GM21529 (cell line): Measurements from ENCODE around the gene CADPS.

Experiments used
- ATAC-seq: cut with Tn5 transposase; IDR thresholded peaks from one replicate; pipeline ENCODE4 v1.9.1; 2021; ENCODE audit not compliant: unreplicated experiment

Gene CADPS

GRCh38 chr3:62653796-62654195, 221.4 kb downstream of the CADPS start:
- ATAC-seq: no peak

GRCh38 chr3:62647711-62648110, 227.5 kb downstream of the CADPS start:
- ATAC-seq: no peak

GRCh38 chr3:62644493-62644892, 230.7 kb downstream of the CADPS start:
- ATAC-seq: no peak

GRCh38 chr3:62638316-62638715, 236.9 kb downstream of the CADPS start:
- ATAC-seq: no peak

GRCh38 chr3:62636235-62636826, 238.9 kb downstream of the CADPS start:
- no peak for ATAC-seq

- no peak for ATAC-seq
Measured at GRCh38 chr3:62632510-62633294, 242.5 kb downstream of the CADPS start.

- no peak for ATAC-seq
Measured at GRCh38 chr3:62631488-62631887, 243.7 kb downstream of the CADPS start.

GRCh38 chr3:62630664-62631063, 244.6 kb downstream of the CADPS start:
- no peak for ATAC-seq

GRCh38 chr3:62625268-62625667, 249.9 kb downstream of the CADPS start:
- ATAC-seq: no peak

GRCh38 chr3:62624185-62624584, 251.0 kb downstream of the CADPS start:
- no peak for ATAC-seq

GRCh38 chr3:62622553-62623174, 252.6 kb downstream of the CADPS start:
- peak; percentile 72 for ATAC-seq

- ATAC-seq: no peak
Measured at GRCh38 chr3:62621925-62622324, 253.3 kb downstream of the CADPS start.

GRCh38 chr3:62621176-62621575, 254.0 kb downstream of the CADPS start:
- no peak for ATAC-seq

- ATAC-seq: no peak
Measured at GRCh38 chr3:62615258-62615849, 259.9 kb downstream of the CADPS start.

GRCh38 chr3:62614527-62614926, 260.7 kb downstream of the CADPS start:
- no peak for ATAC-seq

GRCh38 chr3:62611541-62612240, 263.5 kb downstream of the CADPS start:
- no peak for ATAC-seq

- ATAC-seq: no peak
Measured at GRCh38 chr3:62607287-62608029, 267.8 kb downstream of the CADPS start.

GRCh38 chr3:62605413-62606068, 269.7 kb downstream of the CADPS start:
- ATAC-seq: no peak

- ATAC-seq: no peak
Measured at GRCh38 chr3:62604751-62605351, 270.4 kb downstream of the CADPS start.

GRCh38 chr3:62604298-62604697, 270.9 kb downstream of the CADPS start:
- no peak for ATAC-seq
